ENCODE measurements around the gene GPR78. TPM values are rescaled to one million over a fixed set of nuclear protein-coding genes. Genes with fewer than 3 reads are reported as not detected.

Gene GPR78
- total RNA-seq, 1 experiment from 2014 or later, result 3.4 TPM

GRCh38 chr4:8549352-8549931 is 30.8 kb upstream of the GPR78 start:
- H3K9ac ChIP-seq (ENCODE audit: extremely low read depth, insufficient read length, low read length), result no peak overlapping the region
- H4K8ac ChIP-seq (replicated peaks; ENCODE audit: insufficient read length, low read depth, low read length), result no peak overlapping the region
- H4K91ac ChIP-seq (ENCODE audit: insufficient read length, low read depth, low read length), result no peak overlapping the region
- no peak overlapping the region for H3K18ac ChIP-seq (ENCODE audit: insufficient read length, low read depth, low read length)
- H2AFZ ChIP-seq (ENCODE audit: low read length), result no peak overlapping the region
- Mint-ChIP-seq H3K4me1 (peaks cover 24 to 36% of the 10 kb centered on the region in 2 experiments), H3K27ac (no peak overlapping the region), H3K27me3 (ENCODE audit: low read depth) (peaks cover 4% of the 10 kb centered on the region), H3K9me3 (no peaks in the 10 kb centered on the region; a peak in 1 of 5 replicates), H3K36me3 (ENCODE audit: insufficient read depth in 1 of 3, low read depth in 3 of 3) (no peaks in the 10 kb centered on the region), H3K4me3 (no peak overlapping the region)
- no peaks in the 10 kb centered on the region for H3K4me1 ChIP-seq (ENCODE audit: insufficient read depth, low read length)
- no peak overlapping the region for H2AK5ac ChIP-seq (ENCODE audit: insufficient read length, low read length)
- no peaks in the 10 kb centered on the region for H3K27me3 ChIP-seq (ENCODE audit: insufficient read depth, low read length)
- no peak for TF ChIP-seq CTCF (conservative IDR thresholded peaks at IDR 0.05)
- no peak overlapping the region for H2BK15ac ChIP-seq (ENCODE audit: low read depth, low read length)
- no peak overlapping the region for H2BK12ac ChIP-seq (ENCODE audit: insufficient read length, low read depth, low read length)
- H3K14ac ChIP-seq (ENCODE audit: insufficient read depth, low read length), result no peak overlapping the region
- no peak overlapping the region for H3K4me2 ChIP-seq (ENCODE audit: insufficient read depth, insufficient read length, low read length)
- WGBS (ENCODE audit: extremely low coverage, insufficient read length, low lambda C conversion rate), result no CpG with 5 or more reads among the region's 11 CpGs
- no peaks in the 10 kb centered on the region for H3K79me2 ChIP-seq (ENCODE audit: insufficient read depth, low read length)
- no peak overlapping the region for H2BK5ac ChIP-seq (ENCODE audit: insufficient read length, low read length)
- H3K4ac ChIP-seq (ENCODE audit: low read depth, low read length), result no peak overlapping the region
- H3K9me3 ChIP-seq (ENCODE audit: control insufficient read depth, low read depth, low read length), result no peaks in the 10 kb centered on the region
- peaks cover 2% of the 10 kb centered on the region for H4K20me1 ChIP-seq (ENCODE audit: control insufficient read depth, insufficient read depth, insufficient read length)
- no peak overlapping the region for H3T11ph ChIP-seq (ENCODE audit: low read length)
- no peak overlapping the region for H3K23ac ChIP-seq (ENCODE audit: insufficient read length, low read depth, low read length)
- no peaks in the 10 kb centered on the region for H3K79me1 ChIP-seq (ENCODE audit: insufficient read depth, low read depth, low read length, poor library complexity, severe bottlenecking)
- H3K56ac ChIP-seq (ENCODE audit: insufficient read length, low read depth, low read length), result no peak overlapping the region
- no peak overlapping the region for H4K5ac ChIP-seq (ENCODE audit: insufficient read length, low read depth, low read length)
- no peak overlapping the region for H3K27ac ChIP-seq (ENCODE audit: insufficient read length, low read depth, low read length)
- no peak overlapping the region for H2BK20ac ChIP-seq (ENCODE audit: low read depth, low read length, poor library complexity, severe bottlenecking)
- no peak overlapping the region for H2BK120ac ChIP-seq (ENCODE audit: low read depth, low read length, poor library complexity, severe bottlenecking)
- H3K23me2 ChIP-seq (ENCODE audit: insufficient read length, low read depth, low read length, poor library complexity, severe bottlenecking), result no peaks in the 10 kb centered on the region
- DNase-seq, result no peak
